GM19463 (cell line): Measurements from ENCODE around the gene FAT2.

Experiments used
- ATAC-seq: cut with Tn5 transposase; IDR thresholded peaks from one replicate; pipeline ENCODE4 v1.9.1; 2021; ENCODE audit warnings: mild to moderate bottlenecking, moderate library complexity; ENCODE audit not compliant: unreplicated experiment

FAT2 gene, protein sequence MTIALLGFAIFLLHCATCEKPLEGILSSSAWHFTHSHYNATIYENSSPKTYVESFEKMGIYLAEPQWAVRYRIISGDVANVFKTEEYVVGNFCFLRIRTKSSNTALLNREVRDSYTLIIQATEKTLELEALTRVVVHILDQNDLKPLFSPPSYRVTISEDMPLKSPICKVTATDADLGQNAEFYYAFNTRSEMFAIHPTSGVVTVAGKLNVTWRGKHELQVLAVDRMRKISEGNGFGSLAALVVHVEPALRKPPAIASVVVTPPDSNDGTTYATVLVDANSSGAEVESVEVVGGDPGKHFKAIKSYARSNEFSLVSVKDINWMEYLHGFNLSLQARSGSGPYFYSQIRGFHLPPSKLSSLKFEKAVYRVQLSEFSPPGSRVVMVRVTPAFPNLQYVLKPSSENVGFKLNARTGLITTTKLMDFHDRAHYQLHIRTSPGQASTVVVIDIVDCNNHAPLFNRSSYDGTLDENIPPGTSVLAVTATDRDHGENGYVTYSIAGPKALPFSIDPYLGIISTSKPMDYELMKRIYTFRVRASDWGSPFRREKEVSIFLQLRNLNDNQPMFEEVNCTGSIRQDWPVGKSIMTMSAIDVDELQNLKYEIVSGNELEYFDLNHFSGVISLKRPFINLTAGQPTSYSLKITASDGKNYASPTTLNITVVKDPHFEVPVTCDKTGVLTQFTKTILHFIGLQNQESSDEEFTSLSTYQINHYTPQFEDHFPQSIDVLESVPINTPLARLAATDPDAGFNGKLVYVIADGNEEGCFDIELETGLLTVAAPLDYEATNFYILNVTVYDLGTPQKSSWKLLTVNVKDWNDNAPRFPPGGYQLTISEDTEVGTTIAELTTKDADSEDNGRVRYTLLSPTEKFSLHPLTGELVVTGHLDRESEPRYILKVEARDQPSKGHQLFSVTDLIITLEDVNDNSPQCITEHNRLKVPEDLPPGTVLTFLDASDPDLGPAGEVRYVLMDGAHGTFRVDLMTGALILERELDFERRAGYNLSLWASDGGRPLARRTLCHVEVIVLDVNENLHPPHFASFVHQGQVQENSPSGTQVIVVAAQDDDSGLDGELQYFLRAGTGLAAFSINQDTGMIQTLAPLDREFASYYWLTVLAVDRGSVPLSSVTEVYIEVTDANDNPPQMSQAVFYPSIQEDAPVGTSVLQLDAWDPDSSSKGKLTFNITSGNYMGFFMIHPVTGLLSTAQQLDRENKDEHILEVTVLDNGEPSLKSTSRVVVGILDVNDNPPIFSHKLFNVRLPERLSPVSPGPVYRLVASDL (N-terminal part only)

DNA sequence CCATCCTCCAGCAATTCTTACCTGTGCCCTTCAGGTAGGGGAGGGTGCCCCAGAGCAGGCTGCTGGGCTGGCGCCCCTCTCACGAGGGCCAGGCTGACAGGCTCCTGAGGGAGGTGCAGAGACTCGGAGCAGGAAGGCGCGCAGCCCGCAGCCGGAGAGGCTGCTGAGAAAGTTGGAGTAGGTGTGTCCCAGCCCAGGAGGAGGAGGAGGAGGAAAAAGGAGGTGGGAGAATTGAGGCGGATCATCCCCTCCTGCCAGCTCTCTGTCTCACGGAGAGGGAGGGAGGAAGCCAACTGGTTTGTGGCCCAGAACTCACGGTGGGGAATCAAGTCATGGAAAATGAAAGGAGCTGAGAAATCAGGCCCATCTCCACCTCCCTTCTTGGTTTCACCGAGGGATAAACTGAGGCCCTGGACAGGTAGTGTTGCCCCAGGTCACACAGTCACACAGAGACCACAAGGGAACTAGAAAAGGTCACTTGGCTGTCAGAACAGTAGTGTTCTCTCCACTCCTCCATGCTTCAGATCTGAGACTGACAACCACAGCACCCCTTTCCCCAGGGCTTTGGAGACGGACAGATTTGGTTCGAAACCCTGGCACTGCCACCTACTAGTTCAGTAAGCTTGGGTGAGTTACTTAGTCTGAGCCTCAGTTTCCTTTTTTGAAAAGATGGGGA, at the start of gene FAT2:
TSS of gene FAT2 (minus strand) at position 188 of the 676 bp plus-strand sequence. CDS start 22,400 bp downstream, outside the sequence.
- ATAC-seq: no peak

DNA sequence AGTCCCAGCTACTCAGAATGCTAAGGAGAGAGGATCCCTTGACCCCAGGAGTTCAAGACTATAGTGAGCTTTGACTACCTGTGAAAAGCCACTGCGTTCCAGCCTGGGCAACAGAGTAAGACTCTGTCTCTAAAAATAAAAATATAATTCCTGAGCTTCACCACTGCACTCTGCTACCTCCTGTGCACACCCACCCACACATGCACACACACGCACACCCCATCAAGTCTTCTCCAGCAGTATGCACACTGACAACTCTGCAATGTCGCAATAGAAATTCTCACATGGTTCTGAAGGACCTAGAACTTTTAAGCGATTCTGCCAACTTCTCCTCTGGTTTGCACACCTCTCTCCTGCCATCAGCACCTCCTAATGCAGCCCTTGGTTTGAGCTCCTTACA, 47.5 kb upstream of the FAT2 start:
- no peak for ATAC-seq

DNA sequence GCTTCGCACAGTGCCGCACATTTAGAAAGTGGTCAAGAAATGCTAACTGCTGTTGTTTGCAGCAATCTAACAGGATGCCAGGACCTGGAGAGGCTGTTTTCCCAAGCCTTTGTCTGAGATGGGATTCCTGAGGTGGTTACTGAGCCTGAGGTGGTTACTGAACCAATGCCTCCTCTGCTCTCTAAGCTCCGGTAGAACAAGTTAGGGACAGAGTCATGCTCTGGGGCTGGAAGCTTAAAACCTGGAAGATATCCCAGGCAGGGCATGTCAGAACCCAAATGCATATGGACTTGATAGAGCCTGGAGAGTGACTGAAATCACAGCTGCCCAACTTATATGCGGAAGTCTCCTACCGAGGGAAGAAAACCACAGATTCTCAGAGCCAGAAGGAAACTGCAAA, 46.5 kb upstream of the FAT2 start:
- ATAC-seq: no peak

DNA sequence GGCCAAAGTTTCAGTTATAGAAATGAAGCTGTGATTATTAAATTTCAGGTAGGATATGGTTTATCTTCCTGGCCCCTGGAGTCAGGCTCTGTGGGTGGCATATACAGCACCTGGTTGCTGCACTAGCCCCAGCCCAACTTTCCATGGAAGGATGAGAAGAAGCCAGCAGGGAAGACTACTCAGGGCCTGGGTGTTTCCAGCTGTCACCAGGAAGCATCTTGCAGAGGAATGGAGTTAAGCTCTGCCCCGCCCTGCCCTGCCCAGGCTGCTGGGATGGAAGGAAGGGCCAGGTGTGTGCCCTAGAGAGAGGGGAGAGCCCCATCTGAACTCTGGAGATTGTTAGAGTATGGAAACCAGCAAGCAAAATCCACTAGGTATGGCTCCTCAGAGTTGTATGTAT, 42.8 kb upstream of the FAT2 start:
- no peak for ATAC-seq

DNA sequence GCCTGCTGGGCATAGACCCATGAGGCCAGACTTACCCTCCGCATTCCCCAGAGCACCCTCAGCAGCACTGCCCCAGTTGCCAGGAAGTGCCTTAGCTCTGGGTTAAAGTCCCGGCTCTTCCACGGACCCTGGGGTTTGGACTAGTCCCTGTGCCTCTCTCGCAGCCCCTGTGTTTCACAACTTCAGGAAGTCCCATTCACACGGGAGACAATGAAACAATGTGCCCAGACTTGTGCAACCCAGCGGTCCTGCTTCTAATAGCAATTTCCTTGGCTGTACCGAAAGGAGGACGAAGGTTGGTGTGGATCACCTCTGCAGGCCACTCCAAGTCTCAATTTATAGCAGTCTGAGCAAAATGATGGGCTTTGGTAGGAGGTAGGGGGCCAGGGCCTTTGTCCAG, 41.8 kb upstream of the FAT2 start:
- no peak for ATAC-seq

DNA sequence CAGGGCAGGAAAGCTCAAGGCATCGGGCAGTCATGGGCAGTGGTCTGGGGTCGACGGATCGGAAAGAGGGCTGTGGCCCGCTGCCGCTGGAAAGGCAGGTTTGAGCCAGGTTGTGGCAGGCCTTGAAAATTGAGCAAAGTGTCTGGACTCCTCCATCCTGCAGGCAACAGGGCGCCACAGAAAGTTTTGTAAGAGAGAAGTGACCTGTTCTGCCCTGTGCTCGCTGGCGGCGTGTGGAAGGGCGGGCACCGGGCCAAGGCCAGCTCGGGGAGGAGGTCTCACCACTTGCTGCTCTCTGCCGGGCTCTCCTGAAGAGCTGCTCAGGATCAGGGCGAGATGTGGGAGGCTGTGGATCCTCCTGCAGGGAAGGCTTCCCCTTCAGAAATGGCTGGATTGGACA, 41.4 kb upstream of the FAT2 start:
- no peak for ATAC-seq

DNA sequence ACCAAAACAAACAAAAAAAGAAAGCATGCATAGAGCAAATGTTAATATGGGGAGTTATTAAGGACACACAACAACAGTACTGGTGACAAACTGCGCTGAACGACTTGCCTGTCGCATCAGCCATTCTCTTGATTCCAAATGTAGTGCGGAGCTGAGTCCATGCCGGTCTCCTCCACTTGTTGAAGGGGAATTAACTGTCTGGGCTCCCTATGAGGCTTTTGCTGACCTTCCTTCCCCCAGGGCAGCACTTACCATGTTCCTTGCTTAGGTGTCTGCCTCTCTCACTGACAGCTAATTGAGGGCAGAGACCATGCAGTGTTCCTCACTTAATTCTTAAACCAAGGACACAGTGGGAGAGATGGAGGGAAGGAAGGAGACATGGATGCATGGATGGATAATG, 40.8 kb upstream of the FAT2 start:
- ATAC-seq: no peak

DNA sequence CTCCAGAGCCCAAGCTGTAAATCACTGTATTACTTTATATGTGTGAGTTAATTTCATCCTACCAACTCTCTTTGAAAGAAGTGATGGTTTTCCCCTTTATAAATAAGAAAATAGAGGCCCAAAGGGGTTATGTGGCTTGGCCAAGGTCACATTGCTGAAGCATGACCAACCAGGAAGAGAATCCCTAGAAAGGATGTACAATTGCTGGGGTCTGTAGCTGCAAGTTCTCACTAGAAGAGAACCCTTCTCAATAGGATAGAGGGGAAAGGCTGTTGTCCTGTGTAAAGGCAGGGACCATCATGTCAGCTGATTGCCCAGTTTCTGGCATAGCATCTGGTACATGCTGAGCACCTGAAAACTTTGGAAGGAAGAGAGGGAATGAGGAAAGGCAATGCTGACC, 39.0 kb upstream of the FAT2 start:
- ATAC-seq: no peak

DNA sequence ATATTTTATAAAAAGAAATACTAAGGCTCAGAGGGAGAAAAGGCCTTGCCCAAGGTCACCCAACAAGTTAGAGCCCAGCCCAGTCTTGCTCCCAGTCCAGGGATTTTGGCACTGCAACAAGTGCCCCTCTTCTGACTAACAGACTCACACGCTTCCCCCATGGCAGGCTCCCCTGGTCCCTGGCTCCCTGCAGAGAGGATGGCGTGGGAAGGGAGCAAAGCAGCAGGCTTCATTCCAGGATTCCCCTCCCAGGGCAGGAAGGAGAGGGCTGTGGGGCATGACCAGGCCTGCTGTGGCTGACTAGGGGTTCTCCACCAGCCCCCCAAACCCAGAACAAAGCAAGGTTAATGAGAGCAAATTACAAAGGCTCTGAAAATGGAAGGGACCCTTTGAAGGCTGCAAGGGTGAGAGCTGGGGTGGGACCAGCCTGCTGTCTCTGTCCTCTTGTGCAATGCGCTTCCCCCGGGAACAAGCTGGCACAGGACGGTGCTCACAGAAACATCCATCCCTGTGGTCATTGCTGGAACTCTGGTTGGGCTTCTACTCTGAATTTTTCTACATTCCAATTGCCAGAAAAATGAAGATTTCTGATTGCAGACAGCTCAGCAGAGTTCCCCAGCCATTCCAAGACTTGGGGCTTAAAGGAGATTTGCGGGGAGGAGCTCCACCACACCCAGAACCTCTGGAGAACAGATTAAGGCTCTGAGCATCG, 37.1 kb upstream of the FAT2 start:
- no peak for ATAC-seq

DNA sequence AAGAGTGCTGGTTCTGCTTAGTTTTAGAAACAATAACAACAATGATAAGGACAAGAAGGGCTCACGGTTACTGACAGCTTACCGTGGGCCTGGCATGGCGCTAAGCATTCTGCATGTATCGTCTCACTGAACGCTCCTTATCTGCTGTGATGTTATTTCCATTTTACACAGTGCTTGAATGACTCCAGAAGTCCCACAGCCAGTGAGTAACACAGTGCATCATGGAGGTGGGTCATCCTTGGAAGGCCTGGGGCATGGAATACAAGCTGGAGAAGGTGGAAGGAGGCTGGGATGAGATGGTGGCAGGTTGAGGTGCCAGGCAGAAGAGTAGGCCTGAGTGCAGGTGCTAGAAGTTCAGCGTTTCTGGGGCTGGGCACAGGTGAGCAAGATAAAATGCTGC, 36.5 kb upstream of the FAT2 start:
- ATAC-seq: no peak

DNA sequence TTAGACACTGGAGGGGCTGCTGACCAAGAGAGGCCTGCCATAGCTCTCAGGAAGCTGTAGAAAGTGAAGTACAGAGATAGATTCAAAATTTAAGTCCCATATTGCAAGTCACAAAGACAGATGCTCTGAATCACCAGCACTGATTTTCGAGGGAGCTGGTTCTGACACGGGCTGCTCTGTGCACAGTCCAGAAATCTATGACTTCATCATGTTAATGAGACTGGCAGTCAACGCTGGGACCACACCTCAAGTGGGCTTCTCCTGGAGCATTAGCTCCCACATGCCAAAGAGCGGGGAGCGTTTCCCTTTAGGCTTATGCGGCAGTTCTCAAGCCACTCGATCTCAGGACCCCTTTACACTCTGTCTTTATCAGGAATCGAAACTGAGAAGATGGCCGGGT, 34.2 kb upstream of the FAT2 start:
- ATAC-seq: no peak

DNA sequence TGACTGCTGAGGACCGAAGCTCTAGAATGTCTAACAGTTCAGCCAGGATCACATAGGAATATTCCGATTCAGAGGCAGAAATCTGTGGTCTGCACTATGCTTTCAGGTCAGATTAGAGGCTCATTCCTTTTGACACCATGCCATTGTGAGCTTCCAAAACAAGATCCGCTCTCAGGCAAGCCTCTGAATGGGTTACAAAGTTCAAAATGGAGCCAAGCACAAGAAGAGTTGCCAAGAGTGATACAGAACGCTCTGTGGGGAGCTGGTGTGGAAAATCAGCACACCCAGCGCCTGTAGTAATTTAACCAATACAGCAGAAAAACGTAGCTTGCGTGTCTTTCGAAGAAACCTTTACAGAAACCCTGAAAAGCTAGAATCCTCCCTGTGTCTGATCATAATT, 33.3 kb upstream of the FAT2 start:
- ATAC-seq: no peak

DNA sequence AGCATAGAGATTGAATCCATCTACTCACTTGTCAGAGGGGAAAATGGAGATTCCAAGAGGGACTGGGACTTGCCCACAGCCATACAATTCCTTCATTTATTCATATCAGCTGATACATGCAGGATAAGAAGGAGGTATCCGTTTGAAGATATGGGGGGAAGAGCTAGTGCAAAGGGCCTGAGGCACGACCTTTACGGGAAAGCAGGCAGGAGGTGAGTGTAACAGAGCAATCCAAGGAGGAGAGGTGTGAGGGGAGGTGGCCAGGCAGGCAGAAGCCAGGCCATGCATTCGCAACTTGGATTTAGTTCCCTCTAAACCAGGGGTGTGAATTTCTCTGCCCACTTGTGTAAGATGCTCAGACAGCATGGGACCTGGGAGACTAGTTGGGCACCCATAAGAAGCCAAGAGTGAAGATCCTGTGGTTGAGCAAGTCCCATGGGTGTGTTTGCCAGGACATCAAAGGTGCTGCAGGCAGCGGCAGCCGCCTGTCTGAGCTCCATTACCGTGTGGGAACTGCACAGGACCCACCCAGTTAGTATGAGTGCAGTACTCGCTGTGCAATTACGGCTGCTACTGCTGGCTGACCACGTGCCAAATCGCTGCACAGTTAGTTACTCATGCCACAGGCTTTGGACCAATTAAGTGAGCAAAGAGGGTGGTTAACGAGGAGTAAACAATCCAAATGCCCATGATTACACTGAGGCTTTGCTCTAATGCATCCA, 31.4 kb upstream of the FAT2 start:
- no peak for ATAC-seq

DNA sequence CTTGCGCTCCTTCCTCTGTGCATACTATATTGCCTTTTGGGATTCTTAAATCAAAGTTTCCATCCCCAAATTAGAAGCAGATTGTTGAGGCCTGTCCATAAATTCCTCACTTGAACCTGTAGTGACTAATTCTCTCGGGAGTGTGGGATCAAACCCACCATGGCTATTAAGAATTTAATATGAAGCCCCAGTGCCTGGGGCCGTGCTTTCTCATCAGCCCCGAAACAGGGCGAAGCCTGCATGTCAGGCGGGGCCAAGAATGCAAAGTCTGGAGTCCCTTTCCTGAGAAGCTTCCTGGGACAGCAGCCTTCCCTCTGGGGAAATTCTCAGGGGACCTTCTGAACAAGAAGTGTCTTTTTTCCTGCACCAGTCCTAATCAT, 29.3 kb upstream of the FAT2 start:
- no peak for ATAC-seq

DNA sequence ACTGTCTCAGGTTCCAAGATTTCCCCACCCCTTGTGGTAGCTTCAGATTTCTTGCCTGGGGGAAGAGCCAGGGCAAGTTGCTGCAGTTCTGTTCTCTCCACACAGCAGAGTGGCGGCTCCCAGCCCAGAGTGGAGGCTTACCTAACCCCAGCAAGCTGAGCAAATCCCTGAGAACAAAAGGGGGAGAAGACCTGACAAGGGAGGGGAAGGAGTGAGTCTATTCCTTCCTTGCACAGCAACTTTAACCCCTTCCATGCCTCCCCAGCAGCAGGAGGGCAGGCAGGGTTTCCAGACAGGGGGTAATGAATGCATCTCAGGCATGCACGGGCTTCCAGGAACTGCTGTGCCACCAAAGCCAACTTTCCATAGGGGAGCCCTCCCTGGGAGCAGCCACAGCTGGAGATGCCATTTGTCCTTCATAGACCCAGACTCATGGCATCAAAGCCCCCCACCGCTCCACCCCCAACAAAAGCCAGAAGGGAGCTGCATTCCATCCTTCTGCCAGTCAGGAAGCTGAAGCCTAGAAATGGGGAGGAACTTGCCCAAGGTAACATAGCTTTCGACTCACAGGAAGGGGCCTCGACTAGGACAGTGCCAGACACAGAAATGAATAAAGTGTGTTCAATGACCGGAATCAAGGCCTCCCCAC, 28.8 kb upstream of the FAT2 start:
- ATAC-seq: no peak

DNA sequence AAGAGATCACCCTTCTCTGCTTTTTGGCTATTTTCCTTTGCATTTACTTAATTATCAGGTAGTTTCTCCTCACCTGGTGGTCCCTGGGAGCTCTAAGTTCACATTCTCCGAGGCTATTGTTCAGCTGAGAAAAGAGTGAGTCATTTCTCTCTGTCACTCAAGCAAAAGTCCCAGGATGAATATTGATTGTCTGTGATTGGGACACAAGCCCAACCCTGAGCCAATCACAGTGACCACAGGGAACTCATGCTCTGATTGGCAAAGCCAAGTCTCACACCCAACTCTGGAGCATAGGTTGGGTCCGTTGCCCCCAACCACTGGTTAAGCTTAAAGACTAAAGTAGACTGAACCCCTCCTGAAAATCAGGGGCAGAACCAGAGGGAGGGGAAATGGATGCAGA, 27.8 kb upstream of the FAT2 start:
- ATAC-seq: no peak

DNA sequence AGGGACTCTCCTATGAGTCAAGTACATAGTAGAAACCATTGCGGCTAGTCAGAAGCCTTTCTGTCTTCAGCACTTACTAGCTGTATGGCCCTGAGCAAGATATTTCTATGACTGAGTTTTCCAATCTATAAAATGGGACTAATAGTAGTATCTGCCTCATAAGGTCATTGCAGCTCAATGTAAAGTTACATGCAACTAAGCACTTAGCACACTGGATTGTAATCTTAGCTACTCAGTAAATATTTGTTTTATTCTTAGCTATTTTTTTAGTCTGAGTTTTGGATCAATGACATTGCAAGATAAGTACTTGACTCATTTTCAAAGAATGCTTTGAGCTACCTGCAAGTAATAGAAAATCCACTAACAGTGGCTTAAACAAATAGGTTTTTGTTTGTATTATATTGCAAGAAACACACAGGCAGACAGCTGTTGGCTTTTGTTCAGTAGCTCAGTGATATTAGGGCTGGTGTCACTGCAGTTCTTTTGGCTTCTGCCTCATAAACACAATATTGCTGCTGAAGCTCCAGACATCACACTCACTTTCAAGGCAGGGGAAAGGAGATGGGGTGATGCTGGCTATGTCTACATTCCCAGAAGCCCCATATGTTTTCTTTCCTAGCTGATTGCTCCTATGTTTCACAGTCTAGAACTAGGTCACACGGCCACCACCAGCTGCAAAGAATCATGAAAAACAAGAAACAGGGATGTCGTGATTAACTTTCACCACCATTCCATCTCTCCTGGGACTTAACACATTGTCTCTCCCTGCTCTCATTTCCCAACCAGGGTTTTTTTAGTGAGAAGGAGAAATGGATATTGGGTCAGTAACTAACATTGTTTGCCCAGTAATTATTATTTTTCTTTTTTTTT, 26.9 kb upstream of the FAT2 start:
- ATAC-seq: no peak

DNA sequence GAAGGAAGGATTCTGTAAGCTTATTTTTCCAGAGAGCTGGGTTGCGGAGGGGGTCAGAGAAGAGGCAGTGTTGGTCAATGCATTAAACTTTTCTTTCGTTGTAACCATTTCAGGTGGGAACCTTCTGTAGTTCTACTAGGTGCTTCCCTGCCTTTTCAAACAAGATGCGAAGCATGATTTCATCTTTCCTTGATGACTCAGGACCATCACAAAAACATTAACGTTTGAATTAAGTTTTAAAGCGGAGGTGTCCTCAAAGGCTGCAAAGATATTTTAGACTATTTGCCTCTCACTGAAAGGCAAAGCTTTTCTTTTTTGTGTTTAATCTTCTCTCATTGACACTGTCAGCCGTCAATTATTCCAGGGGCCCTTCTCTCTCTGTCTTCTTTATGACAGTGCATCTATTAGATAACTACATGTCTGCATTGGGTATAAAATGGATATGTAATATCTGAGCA, 26.3 kb upstream of the FAT2 start:
- ATAC-seq: no peak
